Measurements from ENCODE around the gene SHE. TPM values are rescaled to one million over a fixed set of nuclear protein-coding genes. Genes with fewer than 3 reads are reported as not detected.
A peak's percentile ranks its signal among the peaks of the same experiment; 100 is the strongest.
"Not testable (repeated sequence)": the region's sequence is repeated elsewhere in the genome, so short reads cannot be mapped to it uniquely, and the experiment has no call there.

SHE gene
- total and polyA plus RNA-seq, 2 donors (not counting 3 experiments of a cell fraction or from before 2014, with no cell fraction given) = 30.1 to 52.7 TPM

DNA sequence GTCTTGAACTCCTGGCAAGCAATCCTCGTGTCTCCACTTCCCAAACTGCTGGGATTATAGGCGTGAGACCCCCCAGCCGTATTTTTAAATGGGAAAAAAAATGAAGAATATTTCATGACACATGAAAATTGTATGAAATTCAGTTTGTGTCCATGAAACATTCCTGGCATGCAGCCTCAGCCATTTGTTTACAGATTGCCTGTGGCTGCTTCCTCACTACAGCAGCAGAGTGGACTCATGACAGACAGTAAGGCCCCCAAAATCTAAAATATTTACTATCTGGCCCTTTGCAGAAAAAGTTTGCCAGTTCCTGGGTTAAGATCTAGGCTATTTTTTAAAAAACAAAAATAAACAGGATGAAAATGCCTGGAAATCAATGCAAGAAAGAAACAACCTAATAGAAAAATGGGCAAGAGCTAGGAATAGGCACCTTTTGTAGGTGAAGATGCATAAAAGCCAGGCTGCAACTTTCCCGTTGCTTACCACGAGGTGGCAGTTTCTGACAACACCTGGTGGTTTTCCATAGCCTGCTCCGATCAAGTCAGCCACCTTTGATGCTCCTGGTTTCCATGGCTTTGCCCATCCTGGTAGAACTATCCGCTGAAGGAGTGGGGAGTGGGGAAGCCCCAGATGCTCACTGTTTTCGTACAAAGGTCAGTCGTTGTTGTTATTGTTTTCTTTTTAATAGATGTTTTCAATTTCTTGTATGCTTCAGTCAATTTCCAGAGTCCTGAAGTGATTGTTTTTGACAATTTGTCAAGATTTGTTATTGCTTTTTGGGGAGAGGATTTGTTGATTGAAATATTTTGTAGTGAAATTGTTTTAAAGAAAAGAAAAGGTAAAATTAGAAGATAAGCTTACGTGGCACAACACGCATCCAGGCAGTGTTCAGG, 32.0 kb upstream of the SHE start:
- no peaks in the 10 kb centered on the region for H3K4me1 ChIP-seq (ENCODE audit: control insufficient read depth, extremely low read depth, insufficient read depth, low read length)
- H3K27ac ChIP-seq (ENCODE audit: insufficient read depth, low read depth, low read length) = no peak overlapping the region
- no peak overlapping the region for H3K9ac ChIP-seq (replicated peaks; ENCODE audit: extremely low read depth, insufficient read depth, low read length)
- no peaks in the 10 kb centered on the region for H4K20me1 ChIP-seq (replicated peaks; ENCODE audit: control insufficient read depth, extremely low read depth, insufficient read depth, low read length)
- BruUV-seq (replicated peaks) = no TSS peak
- H3K4me3 ChIP-seq (replicated peaks in 1 of 3; ENCODE audit: insufficient read depth in 1 of 3, low read depth in 1 of 3, low read length in 3 of 3) = no peak overlapping the region
- no peaks in the 10 kb centered on the region for H3K79me2 ChIP-seq (ENCODE audit: control insufficient read depth, insufficient read depth, low read length)
- no peaks in the 10 kb centered on the region for H3K36me3 ChIP-seq (ENCODE audit: control insufficient read depth in 2 of 2, extremely low read depth in 1 of 2, insufficient read depth in 2 of 2, low read length in 2 of 2)
- ChIA-PET POLR2A (no interaction called here), CTCF (interaction anchor here (1.1 to 2.4 kb wide), 4 partner anchors 12 to 55 kb away, joined by 3 to 19 read pairs (median 4); no protein-coding TSS in a partner anchor)
- no peak for TF ChIP-seq FOS (IDR thresholded peaks at IDR 0.05; ENCODE audit: borderline replicate concordance, insufficient read depth, low read length)
- TF ChIP-seq, protein P1, sequence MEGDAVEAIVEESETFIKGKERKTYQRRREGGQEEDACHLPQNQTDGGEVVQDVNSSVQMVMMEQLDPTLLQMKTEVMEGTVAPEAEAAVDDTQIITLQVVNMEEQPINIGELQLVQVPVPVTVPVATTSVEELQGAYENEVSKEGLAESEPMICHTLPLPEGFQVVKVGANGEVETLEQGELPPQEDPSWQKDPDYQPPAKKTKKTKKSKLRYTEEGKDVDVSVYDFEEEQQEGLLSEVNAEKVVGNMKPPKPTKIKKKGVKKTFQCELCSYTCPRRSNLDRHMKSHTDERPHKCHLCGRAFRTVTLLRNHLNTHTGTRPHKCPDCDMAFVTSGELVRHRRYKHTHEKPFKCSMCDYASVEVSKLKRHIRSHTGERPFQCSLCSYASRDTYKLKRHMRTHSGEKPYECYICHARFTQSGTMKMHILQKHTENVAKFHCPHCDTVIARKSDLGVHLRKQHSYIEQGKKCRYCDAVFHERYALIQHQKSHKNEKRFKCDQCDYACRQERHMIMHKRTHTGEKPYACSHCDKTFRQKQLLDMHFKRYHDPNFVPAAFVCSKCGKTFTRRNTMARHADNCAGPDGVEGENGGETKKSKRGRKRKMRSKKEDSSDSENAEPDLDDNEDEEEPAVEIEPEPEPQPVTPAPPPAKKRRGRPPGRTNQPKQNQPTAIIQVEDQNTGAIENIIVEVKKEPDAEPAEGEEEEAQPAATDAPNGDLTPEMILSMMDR (IDR thresholded peaks at IDR 0.05; ENCODE audit: extremely low read depth in 1 of 2, insufficient read depth in 1 of 2, low read depth in 1 of 2, low read length in 2 of 2) = peak; percentile 14 to 27
- no peak overlapping the region for H2AFZ ChIP-seq (ENCODE audit: low read depth, low read length)
- H3K4me2 ChIP-seq (ENCODE audit: insufficient read depth, low read length) = no peak overlapping the region
- H3K9me1 ChIP-seq (replicated peaks; ENCODE audit: control insufficient read depth, extremely low read depth, insufficient read depth, low read length) = no peaks in the 10 kb centered on the region
- dilution Hi-C loops (cut with MboI; ENCODE audit: extremely low pct_ligation_motif_present, low sequenced_read_pairs) = no loop called here
- H3K9me3 ChIP-seq (replicated peaks; ENCODE audit: control insufficient read depth, insufficient read depth, low read length) = no peaks in the 10 kb centered on the region
- intact Hi-C loops (cut with micrococcal nuclease) = no loop called here
- DNase-seq (ENCODE audit: low read depth, low spot score) (no peak), FAIRE-seq (peak; percentile 67)
- no peaks in the 10 kb centered on the region for H3K27me3 ChIP-seq (ENCODE audit: control insufficient read depth in 2 of 2, insufficient read depth in 2 of 2, low read length in 2 of 2)

DNA sequence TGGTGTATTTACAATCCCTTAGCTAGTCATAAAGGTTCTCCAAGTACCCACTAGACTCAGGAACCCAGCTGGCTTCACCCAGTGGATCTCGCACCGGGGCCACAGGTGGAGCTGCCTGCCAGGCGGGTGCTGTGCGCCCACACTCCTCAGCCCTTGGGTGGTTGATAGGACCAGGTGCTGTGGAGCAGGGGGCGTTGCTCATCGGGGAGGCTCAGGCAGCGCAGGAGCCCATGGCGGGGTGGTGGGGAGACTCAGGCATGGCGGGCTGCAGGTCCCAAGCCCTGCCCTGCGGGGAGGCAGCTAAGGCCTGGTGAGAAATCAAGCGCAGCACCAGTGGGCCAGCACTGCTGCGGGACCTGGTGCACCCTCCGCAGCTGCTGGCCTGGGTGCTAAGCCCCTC, 29.7 kb upstream of the SHE start:
- BruUV-seq (replicated peaks); dilution Hi-C loops (cut with MboI; ENCODE audit: extremely low pct_ligation_motif_present, low sequenced_read_pairs); H3K27me3 ChIP-seq (ENCODE audit: control insufficient read depth in 2 of 2, insufficient read depth in 2 of 2, low read length in 2 of 2); H3K4me3 ChIP-seq (replicated peaks in 1 of 3; ENCODE audit: insufficient read depth in 1 of 3, low read depth in 1 of 3, low read length in 3 of 3); H3K9me3 ChIP-seq (replicated peaks; ENCODE audit: control insufficient read depth, insufficient read depth, low read length); H3K9me1 ChIP-seq (replicated peaks; ENCODE audit: control insufficient read depth, extremely low read depth, insufficient read depth, low read length); H3K27ac ChIP-seq (ENCODE audit: insufficient read depth, low read depth, low read length); H3K79me2 ChIP-seq (ENCODE audit: control insufficient read depth, insufficient read depth, low read length); H3K4me2 ChIP-seq (ENCODE audit: insufficient read depth, low read length); POLR2A ChIA-PET; intact Hi-C loops (cut with micrococcal nuclease); H3K9ac ChIP-seq (replicated peaks; ENCODE audit: extremely low read depth, insufficient read depth, low read length); DNase-seq (ENCODE audit: low read depth, low spot score); H4K20me1 ChIP-seq (replicated peaks; ENCODE audit: control insufficient read depth, extremely low read depth, insufficient read depth, low read length); H3K4me1 ChIP-seq (ENCODE audit: control insufficient read depth, extremely low read depth, insufficient read depth, low read length); FAIRE-seq; H2AFZ ChIP-seq (ENCODE audit: low read depth, low read length); H3K36me3 ChIP-seq (ENCODE audit: control insufficient read depth in 2 of 2, extremely low read depth in 1 of 2, insufficient read depth in 2 of 2, low read length in 2 of 2): not testable (repeated sequence)
- CTCF ChIA-PET = interaction anchor here (1.4 to 1.5 kb wide), 2 partner anchors 14 to 53 kb away, joined by 6 to 8 read pairs; no protein-coding TSS in a partner anchor
